HG03103 (cell line): Measurements from ENCODE around the gene TMEM100.
"Not testable (repeated sequence)": the region's sequence is repeated elsewhere in the genome, so short reads cannot be mapped to it uniquely, and the experiment has no call there.

Experiments
- ATAC-seq: cut with Tn5 transposase; IDR thresholded peaks from one replicate; pipeline ENCODE4 v1.9.1; 2021; ENCODE audit warnings: low read depth; ENCODE audit not compliant: unreplicated experiment

Gene TMEM100

DNA sequence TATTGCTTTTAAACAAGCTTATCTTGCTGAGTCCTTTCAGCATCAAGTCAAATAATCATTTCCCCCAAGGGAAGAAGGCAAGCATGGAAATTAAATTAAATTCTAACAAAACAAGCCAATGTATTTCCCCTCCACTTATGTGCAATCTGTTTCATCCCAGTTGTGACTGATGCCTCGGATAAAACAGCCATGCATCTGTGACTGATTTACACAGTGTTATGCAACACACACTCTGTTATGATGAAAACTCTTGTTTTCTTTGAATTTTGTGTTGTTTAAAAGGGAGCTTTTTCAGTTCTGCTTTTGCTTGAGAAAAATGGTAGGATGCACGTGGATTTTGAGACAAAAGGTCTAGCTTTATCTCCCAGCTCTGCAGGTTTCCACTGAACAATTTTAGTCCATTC lies 32.6 kb downstream of the TMEM100 start:
- ATAC-seq, result no peak

DNA sequence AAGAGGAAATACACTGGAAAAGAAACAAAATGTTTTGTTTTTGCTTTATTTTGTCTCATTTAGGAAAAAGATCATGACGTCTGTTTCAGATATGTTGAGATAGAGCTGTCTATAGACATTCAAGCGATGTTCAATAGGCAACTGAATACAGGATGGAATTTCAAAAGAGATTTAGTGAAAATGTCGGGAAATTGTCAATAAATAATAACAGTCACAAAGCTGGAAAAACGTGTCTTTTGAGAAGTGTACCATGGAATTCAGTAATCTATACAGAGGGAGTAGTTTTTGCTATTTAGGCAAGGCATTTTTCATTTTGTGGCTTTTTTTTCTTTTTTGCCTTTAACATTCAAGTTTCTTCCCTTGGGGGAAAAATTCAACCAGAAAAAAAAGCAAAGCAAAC lies 33.0 kb downstream of the TMEM100 start:
- ATAC-seq, result no peak

DNA sequence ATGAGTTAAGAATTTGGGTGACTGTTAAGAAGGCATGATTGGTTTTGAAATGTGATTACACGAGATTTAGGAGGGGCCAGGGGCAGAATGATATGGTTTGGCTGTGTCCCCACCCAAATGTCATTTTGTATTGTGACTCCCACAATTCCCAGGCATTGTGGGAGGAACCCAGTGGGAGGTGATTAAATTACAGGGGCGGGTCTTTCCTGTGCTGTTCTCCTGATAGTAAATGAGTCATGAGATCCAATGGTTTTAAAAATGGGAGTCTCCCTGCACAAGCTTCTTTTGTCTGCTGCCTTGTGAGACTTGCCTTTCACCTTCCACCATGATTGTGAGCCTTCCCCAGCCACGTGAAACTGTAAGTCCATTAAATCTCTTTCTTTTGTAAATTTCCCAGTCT lies 34.6 kb downstream of the TMEM100 start:
- no peak for ATAC-seq

DNA sequence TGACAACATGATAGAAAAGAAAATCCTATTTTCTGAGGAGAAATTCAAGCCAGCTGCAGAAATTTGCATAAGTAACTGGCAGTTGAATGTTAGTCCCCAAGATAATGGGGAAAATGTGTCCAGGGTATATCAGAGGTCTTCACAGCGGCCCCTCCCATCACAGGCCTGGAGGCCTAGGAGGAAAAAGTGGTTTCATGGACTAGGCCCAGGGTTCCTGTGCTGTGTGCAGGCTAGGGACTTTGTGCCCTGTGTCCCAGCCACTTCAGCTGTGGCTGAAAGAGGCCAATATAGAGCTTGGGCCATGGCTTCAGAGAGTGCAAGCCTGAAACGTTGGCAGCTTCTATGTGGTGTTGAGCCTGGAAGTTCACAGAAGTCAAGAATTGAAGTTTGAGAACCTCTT lies 35.6 kb downstream of the TMEM100 start:
- ATAC-seq, result no peak

DNA sequence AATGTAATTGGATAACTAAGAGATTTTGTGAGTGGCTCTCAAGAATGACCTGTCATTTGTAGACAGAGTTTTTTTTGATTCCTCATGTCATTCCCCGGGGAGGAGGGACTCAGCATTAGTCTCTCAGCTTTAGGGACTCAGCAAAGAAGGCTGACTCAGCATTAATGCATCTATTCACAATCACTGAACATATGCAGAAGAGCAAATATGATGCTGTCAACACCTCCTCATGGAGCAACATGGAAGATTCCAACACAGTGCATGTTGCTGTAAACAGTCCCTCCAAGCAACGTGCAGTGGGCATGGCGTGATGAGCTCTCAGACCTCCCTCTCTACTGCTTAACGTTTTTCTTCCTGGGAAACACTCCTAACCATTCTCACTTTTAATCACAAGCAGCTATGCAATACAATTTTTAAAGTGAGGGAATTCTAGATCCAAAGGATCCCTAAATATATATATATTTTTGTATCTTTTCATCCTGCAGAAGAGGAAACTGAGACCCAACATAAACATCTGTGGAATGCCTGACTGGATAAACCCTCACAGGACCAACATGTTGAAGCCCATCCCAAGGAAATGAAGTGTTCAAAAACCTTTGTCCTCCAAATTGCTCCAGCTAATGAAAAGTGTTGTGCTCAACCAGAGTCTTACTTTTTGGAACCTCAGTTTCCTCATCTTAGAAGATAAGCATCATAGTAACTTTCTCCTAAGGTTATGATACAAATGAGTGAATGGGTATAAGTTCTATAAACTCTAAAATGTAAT lies 38.9 kb downstream of the TMEM100 start:
- no peak for ATAC-seq

DNA sequence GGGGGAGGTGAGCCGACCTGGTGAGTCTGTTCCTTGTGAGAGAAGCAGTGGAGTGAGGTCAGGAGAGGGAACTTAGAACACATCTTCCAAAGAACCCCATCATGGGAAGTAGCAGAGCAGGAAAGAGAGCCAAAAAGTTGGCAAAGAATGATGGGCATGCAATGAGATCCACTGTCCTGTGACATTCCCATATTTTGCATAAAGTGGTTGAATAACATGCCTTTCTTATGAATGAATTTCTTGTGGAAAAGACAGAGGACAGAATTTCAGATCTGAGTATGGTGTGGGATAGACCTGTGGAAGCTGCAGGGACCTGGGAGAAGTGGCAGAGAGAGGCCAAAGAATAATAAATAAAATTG lies 41.3 kb downstream of the TMEM100 start:
- ATAC-seq, result no peak

DNA sequence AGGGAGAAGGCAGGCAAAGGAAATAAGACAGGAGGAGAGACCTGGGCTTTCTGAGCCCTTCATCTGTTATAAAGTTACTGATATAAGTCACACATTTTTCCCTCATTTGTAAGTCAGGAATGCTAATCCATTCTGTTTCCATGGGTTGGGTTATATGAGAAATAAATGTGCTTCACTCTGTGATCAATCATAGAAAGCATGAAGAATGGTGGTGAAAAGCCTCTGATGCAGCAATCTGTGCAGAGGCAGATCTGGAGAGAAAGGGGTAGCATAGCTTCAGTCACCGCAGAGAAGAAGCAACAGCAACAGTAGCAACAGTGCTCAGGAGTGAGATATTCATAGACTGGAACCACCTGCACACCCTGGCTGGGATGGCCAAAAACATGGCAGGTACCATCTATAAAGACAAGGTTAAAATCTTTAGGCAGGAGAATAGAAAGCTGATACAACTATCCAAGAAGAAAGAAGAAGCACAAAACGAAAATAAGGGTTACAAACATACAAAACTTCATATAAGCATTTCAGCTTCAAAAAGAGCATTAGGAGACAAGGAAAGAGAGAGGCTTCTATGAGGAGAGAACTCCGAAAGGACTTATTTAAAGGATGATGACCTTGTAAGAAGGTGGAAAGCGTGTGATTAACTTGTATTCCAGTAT lies 41.9 kb downstream of the TMEM100 start:
- ATAC-seq, result no peak

DNA sequence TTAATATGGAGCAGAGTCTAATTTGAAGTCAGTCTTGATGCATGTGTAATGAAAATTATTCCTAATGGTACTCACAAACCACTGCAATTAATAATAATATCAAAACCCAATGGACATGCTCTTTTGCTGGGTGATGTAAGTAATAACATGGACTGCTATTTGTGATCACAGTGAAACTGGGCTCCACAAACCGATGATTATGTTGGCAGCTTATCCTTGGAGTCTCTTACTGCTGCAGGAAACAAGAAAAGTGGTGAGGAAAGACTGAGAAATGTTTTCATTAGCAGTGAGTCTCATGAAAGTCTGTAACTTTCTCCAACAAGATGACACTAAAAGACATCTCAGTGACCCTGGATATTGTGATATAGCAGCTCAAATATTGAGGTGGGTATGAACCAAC lies 45.2 kb downstream of the TMEM100 start:
- ATAC-seq, result no peak

DNA sequence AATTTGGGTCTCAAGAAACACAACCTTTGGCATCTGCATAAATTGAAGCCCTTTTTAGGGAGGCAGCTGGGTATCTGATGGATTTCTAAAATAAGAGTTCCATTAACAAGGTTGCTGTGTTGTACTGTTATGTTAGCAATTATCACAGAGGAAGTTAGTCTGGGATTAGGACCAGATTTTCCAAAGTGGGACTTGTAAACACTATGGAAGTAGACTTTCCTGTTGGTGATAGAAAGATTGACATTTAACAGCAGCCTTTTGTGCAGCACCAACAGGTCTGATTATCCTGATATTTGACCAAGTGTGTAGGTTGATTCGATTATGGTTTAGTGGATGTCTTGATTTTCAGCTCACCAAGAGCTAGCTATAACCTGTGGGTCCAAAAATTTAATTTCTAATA lies 46.4 kb downstream of the TMEM100 start:
- no peak for ATAC-seq

DNA sequence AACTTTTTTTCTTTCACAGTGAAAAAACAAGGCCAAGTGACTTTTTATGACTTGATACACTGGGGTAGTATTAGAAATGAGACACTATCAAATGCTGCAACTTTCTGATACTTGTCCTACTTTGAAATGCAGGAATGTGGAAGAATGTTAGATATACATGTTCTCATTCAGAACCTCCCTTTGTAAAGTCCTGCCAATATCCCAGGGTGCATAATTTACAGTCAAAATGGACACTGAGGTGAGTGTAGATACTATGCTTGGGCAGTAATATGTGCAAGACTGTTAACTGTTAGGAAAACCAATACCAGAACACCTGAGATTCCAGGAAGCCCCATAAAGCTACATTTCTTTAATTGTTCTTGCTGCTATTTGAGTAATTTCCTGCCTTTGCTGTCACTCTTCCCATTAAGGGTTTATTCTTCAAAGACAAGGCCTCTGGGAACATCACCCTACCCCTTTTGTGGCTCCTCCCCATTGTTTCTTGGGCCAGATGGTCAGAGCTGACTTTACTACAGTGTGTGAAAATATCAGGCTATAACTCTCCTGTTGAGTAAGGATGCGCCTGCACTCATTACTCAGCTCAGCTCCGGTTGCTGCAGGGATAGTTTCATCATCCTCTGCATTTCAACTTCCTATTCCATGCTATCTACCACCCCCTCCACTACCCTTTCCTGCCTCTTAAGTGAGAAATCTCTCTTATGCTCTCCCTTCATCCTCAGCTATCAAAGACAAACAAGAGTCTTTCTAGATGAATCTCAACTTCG lies 48.7 kb downstream of the TMEM100 start:
- no peak for ATAC-seq

DNA sequence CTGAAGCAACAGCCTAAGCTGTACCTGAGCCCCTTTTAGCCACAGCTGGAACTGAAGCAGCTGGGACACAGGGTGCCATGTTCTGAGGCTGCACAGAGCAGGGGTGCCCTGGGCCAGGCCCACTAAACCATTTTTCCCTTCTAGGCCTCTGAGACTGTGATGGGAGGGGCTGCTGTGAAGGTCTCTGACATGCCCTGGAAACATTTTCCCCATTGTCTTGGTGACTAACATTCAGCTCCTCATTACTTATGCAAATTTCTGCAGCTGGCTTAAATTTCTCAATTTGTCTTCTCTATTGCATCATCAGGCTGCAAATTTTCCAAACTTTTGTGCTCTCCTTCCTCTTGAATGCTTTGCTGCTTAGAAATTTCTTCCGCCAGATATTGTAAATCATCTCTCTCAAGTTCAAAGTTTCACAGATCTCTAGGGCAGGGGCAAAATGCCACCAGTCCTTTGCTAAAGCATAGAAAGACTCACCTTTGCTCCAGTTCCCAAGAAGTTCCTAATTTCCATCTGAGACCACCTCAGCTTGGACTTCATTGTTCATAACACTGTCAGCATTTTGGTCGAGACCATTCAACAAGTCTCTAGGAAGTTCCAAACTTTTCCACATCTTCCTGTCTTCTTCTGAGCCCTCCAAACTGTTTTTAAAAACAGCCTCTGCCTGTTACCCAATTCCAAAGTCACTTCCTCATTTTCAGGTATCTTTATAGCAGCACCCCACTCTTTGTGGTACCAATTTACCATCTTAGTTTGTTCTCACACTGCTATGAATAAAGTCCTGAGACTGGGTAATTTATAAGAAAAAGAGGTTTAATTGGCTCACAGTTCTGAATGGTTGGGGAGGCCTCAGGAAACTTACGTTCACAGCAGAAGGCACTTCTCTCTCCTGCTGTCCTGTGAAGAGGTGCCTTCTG lies 49.8 kb downstream of the TMEM100 start:
- ATAC-seq, result no peak

DNA sequence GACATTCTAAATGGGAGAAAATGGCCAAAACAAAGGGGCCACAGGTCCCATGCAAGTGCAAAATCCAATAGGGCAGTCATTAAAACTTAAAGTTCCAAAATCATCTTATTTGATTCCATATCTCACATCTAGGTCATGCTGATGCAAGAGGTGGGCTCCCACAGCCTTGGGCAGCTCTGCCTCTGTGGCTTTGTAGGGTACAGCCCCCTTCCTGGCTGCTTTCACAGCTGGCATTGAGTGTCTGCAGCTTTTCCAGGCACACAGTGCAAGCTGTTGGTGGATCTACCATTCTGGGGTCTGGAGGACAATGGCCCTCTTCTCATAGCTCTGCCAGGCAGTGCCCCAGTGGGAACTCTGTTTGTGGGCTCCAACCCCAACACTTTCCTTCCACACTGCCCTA lies 50.7 kb downstream of the TMEM100 start:
- ATAC-seq, result not testable (repeated sequence)
